UCSD-AML1 (cell line): ENCODE measurements around the gene FGF12.
A peak's percentile ranks its signal among the peaks of the same experiment; 100 is the strongest.
"Not testable (repeated sequence)": the region's sequence is repeated elsewhere in the genome, so short reads cannot be mapped to it uniquely, and the experiment has no call there.

Source experiments
- DNase-seq: peaks from one replicate; lab custom pipeline; 2025; ENCODE audit not compliant: unreplicated experiment; lab: John Stamatoyannopoulos, UW

FGF12 gene

DNA sequence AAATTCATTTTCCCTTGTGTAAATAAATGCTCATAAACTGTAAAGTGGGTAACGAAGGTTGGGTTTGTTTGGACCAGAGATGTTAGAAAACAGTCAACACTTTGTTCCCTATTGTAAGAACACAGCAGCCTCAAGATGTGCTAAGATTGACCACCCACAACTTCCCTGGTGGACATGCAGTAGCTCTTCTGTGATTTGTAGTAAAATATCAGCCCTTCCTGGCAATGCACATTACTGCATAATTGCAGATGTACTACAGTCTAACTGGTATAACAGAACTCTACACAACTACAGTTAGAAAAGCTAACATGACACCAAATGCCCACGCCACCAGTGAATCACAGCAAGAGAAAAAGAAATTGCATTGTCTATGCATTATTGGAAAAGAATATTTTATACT lies 129.4 kb downstream of the FGF12 start:
- DNase-seq = no peak

DNA sequence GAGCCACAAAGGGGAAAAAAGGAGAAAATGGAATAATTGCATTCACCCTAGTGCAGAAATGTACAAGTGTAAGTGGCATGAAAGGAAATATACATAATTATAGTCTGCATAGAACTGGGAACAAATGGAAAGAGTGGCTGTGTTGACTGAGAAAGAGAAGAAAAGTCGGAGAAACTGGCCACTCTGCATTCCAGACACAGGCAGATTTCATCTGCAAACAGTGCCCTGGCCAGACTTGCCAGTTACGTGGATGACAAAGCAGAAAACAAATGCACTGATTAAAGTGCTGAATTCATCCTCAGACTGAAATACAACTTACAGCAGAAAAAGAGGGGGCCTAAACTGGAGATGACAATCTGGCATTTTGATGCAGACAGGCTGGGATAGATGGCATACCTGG lies 129.8 kb downstream of the FGF12 start:
- no peak for DNase-seq

GRCh38 chr3:192578729-192579128 lies 148.6 kb downstream of the FGF12 start:
- no peak for DNase-seq

- no peak for DNase-seq
Observed at GRCh38 chr3:192577811-192578210, 149.5 kb downstream of the FGF12 start.

DNA sequence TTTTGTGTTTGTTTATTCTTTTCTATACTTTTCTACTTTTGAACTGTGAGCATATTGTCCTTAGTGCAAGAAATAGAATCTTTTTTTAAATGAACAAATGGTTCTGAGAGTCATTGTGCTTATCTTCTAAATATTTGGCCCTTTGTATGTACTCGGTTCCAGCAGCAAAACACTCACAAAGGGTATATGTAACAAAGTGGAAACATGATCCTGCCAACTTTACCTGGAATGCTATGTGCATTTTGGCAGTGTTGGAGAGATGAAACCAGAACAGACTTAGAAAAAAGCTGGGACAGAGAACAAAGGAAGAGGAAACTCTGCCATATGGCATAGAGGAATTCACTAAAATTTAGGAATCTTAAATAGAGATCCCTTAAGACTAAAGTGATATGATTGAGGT lies 150.1 kb downstream of the FGF12 start:
- no peak for DNase-seq

- DNase-seq = not testable (repeated sequence)
Observed at GRCh38 chr3:192576704-192577103, 150.6 kb downstream of the FGF12 start.

DNA sequence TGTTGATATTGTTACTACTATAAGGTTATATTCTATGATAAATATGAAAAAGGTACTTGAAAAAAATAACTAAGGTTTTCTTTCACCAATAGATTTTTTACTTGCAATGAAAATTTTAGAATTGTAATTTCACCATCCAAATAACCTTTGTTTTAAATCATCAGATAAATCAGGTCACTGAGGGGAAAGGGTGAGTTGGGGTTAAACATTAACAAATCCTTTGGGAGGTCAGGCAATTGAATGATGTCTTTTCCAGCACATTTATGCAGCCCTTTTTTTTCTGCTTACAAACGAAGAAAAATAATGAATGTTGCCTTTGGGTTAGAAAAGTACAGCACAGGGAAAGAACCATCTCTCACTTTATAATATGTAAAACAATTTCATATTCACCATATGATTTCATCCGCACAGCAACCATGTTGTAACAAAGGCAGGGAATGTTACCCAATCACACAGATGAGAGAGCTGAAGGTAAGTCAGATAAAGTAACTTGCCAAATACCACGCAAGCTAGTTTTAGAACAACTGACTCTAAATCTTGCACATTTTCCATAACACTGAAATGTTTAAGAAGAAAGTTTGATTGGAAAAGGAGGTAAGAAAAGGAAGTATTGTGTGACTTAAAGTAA lies 151.3 kb downstream of the FGF12 start:
- DNase-seq = no peak

GRCh38 chr3:192573240-192573639 lies 154.1 kb downstream of the FGF12 start:
- DNase-seq = no peak

- peak; percentile 7 for DNase-seq
Observed at GRCh38 chr3:192570821-192571791, 156.2 kb downstream of the FGF12 start.

DNA sequence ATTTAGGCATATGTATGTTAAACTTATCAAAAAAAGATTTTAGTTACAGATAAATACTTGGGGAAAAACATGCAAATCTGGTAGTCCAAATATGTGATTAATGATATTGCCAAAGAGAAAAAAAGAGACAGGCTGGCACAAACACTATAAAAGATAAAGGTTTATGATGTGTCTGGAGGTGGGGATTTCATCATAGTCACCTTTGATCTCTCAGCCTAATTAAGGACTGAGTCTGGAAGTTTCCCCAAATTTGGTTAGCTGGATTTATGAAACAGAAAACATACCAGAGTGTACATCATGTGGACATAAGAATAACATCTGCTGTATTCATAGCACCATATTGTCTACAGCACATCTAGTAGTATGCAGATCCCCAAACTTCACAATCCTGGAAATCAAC lies 157.0 kb downstream of the FGF12 start:
- no peak for DNase-seq

DNA sequence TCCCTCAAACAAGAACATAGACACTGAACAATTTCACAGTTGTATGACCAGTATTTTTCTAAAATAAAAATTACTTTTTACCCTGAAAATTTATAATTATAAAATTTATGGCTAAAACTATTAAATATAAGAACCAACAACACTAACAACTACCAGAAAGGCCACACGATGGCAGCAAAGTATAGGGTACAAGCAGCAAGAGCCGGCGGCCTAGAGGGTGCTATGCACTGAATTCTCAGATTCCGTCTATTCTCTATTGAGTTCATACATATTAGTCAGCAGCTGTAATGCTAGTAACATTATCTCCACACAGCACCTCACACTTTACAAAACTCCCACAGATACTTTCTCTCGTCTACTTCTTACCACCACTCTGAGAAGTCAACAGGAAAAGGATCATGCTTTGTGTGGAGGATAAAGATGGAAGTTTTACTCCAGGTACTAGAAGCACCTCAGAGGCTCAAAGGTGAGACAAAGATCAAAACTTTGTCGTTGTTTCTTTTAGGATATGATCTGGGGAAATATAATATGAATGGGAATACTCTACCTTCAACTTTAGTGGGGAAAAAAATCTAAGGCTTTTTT lies 160.5 kb downstream of the FGF12 start:
- peak; percentile 14 for DNase-seq

- DNase-seq = no peak
Observed at GRCh38 chr3:192564611-192565010, 162.7 kb downstream of the FGF12 start.

GRCh38 chr3:192563417-192563816 lies 163.9 kb downstream of the FGF12 start:
- DNase-seq = no peak

- DNase-seq = no peak
Observed at GRCh38 chr3:192553707-192554106, 173.6 kb downstream of the FGF12 start.

DNA sequence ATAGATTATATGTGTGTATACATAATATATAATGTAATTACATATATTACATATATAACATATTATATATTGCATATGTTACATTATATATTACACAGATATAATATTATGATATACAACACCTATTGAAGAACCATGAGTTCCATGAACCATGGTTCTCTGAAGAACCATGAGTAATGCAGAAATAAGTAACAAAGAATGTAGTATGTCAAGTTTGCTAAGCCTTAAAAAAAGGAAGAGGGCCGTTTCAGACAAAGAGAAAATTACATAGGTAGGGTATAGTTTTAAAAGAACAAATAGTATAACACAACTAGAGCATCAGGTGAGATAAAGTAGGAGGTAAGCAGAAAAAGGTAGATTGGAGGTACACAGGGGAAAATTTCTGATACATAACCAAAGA lies 177.0 kb downstream of the FGF12 start:
- DNase-seq = no peak

GRCh38 chr3:192545333-192545732 lies 182.0 kb downstream of the FGF12 start:
- no peak for DNase-seq

DNA sequence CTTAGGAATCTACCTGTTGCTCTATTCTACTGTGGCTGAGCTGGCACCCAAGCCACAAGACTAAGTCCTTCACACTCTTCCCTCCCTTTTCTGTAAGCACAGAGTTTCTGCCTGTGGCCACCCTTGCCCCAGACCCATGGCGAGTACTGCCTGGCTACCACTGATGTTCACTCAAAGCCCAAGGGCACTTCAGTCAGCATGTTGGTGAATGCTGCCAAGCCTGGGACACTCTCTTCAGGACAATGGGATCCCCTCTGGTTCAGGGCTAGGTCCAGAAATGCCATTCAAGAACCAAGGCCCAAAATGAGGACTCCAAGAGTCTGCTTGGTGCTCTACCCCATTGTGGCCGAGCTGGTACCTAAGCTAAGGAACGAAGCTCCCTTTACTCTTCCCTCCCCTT lies 184.2 kb downstream of the FGF12 start:
- DNase-seq = no peak

GRCh38 chr3:192516820-192517219 lies 210.5 kb downstream of the FGF12 start:
- no peak for DNase-seq

GRCh38 chr3:192515664-192516045 lies 211.7 kb downstream of the FGF12 start:
- DNase-seq = no peak

DNA sequence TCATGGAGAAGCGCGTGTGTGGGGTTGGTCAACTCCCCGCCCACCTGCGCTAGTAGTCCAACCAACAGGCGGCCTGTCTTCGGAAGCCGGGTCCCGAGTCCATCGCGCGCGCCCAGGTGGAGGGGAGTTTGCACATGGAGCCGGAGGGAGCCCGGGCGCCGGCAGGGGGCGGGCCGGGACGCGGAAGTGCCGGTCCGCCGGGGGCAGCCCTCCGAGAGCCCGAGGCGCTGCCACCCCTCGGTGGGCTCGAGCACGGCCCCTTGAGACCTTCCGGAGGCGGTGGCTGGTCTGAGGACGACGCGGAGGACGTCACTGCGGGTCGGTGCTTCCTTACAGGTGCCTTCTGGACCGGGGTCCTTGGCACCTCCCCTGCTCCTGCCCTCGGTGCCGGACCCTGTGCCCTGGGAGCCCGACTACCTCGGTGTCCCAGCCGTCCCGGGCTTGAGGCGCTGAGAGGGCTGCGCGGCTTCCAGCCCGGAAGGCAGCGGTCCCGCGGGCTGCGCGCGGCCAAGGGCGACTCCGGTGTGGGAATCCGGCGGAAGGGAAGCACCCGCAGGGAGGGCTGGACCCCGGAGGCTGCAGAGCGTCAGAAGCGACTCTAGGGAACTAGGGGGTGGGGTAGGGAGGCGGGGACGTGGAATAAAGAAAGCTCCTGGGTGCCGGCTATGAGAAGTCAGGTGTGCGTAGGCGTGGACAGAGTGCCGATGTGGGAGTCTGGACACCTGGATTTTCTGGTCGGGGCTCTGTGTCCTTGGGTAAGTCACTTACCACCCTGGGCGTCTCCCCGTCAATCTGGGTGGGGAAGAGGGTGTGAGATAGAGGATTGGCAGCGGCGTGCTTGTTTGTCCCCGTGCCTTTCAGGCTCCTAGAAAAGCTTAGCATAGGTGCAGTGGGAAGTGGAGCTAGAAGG lies 212.3 kb downstream of the FGF12 start:
- no peak for DNase-seq
